B cell (primary cell): Measurements from ENCODE around the gene CTDSP2. TPM values are rescaled to one million over a fixed set of nuclear protein-coding genes. Genes with fewer than 3 reads are reported as not detected.
"Not testable (repeated sequence)": the region's sequence is repeated elsewhere in the genome, so short reads cannot be mapped to it uniquely, and the experiment has no call there.

Source experiments
- ATAC-seq: fragments of 200-7000 bp; cut with Tn5 transposase; one replicate; pipeline ENCODE4 v1.10.0; 2021; ENCODE audit warnings: low read depth, mild to moderate bottlenecking, moderate number of reproducible peaks, moderate library complexity
- CTCF ChIA-PET: fragments of 350-600 bp; sonication (Branson Sonifier 250); formaldehyde crosslinking; loops from one replicate; lab custom pipeline; 2021; ENCODE audit warnings: antibody characterized with exemption, inconsistent platforms; lab: Charles Lee
- POLR2A ChIA-PET: fragments of 350-600 bp; sonication (Branson Sonifier 250); formaldehyde crosslinking; loops from one replicate; lab custom pipeline; 2021; ENCODE audit warnings: antibody characterized with exemption; lab: Charles Lee
- DNase-seq: peaks from one replicate; pipeline ENCODE4 v3.0.0; 2013
- H2AFZ ChIP-seq: 2 replicates; pipeline ENCODE4 v1.6.1; 2012; ENCODE audit warnings: mild to moderate bottlenecking, low read depth, low read length; ENCODE audit not compliant: insufficient read depth, poor library complexity, severe bottlenecking
- H3K27ac ChIP-seq, 2 donors: 1 replicate in 1 of 2; 2 replicates in 1 of 2; pipeline ENCODE4 v1.5.1; 2012 to 2013; ENCODE audit warnings: low read length in 2 of 2, mild to moderate bottlenecking in 2 of 2, moderate library complexity in 1 of 2
- H3K27me3 ChIP-seq, 4 experiments: fragments of 200-600 bp in 1 of 4; sonication (generic) in 1 of 4; replicated peaks in 1 of 4; 1 replicate in 2 of 4; 2 replicates in 2 of 4; pipeline versions ENCODE4 v1.6.1 to v1.7.0; 2013 to 2016; ENCODE audit warnings: low read length in 3 of 4, mild to moderate bottlenecking in 2 of 4, mixed read lengths in 1 of 4, moderate library complexity in 1 of 4; ENCODE audit not compliant: insufficient read depth in 4 of 4, control insufficient read depth in 3 of 4; ENCODE audit errors: control extremely low read depth in 1 of 4
- H3K36me3 ChIP-seq, 2 experiments: replicated peaks in 1 of 2; 1 replicate in 1 of 2; 2 replicates in 1 of 2; pipeline versions ENCODE4 v1.6.1 to v1.7.1; 2013; ENCODE audit warnings: low read length in 1 of 2; ENCODE audit not compliant: insufficient read depth in 2 of 2, control insufficient read depth in 1 of 2; ENCODE audit errors: control extremely low read depth in 1 of 2, extremely low read depth in 1 of 2
- H3K4me1 ChIP-seq, 2 donors: fragments of 200-600 bp in 1 of 2; sonication (generic) in 1 of 2; 1 replicate in 1 of 2; 2 replicates in 1 of 2; pipeline versions ENCODE4 v1.5.1 to v1.6.1; 2013 to 2017; ENCODE audit warnings: low read length in 2 of 2; ENCODE audit not compliant: control insufficient read depth in 2 of 2, insufficient read depth in 2 of 2
- H3K4me2 ChIP-seq: replicated peaks from 2 replicates; pipeline ENCODE3; 2012; ENCODE audit warnings: mild to moderate bottlenecking, low read depth, low read length; ENCODE audit not compliant: poor library complexity, severe bottlenecking
- H3K4me3 ChIP-seq, 5 experiments: fragments of 200-600 bp in 1 of 5; sonication (generic) in 1 of 5; 1 replicate in 3 of 5; 2 replicates in 2 of 5; pipeline versions ENCODE4 v1.5.1 to v1.7.0; 2011 to 2016; ENCODE audit warnings: low read length in 4 of 5, mild to moderate bottlenecking in 4 of 5, low read depth in 2 of 5, control low read depth in 1 of 5, moderate library complexity in 1 of 5; ENCODE audit not compliant: insufficient read depth in 1 of 5; ENCODE audit errors: control extremely low read depth in 1 of 5, extremely low read depth in 1 of 5
- H3K79me2 ChIP-seq: fragments of 200-600 bp; sonication (generic); one replicate; pipeline ENCODE4 v1.6.0; 2016; ENCODE audit warnings: low read length; ENCODE audit not compliant: control insufficient read depth, insufficient read depth
- H3K9ac ChIP-seq: fragments of 200-600 bp; sonication (generic); 2 replicates; pipeline ENCODE4 v1.6.1; 2017; ENCODE audit warnings: mild to moderate bottlenecking, low read length, moderate library complexity
- H3K9me3 ChIP-seq, 3 donors: one replicate each; pipeline versions ENCODE4 v1.6.1 to v1.7.1; 2013; ENCODE audit warnings: low read length in 2 of 3; ENCODE audit not compliant: control insufficient read depth in 2 of 3, insufficient read depth in 1 of 3; ENCODE audit errors: control extremely low read depth in 1 of 3
- H4K20me1 ChIP-seq: 2 replicates; pipeline ENCODE4 v1.6.0; 2012; ENCODE audit warnings: mild to moderate bottlenecking, low read length; ENCODE audit not compliant: insufficient read depth, control insufficient read depth, poor library complexity, severe bottlenecking
- H3K27ac Mint-ChIP-seq: one replicate; pipeline ENCODE4 v1.8.0; 2021; ENCODE audit warnings: mixed read lengths
- H3K27me3 Mint-ChIP-seq: one replicate; pipeline ENCODE4 v1.8.0; 2021; ENCODE audit warnings: mixed read lengths
- H3K4me1 Mint-ChIP-seq: one replicate; pipeline ENCODE4 v1.8.0; 2021; ENCODE audit warnings: mixed read lengths
- H3K4me3 Mint-ChIP-seq: one replicate; pipeline ENCODE4 v1.8.0; 2021; ENCODE audit warnings: mixed read lengths
- H3K9me3 Mint-ChIP-seq: one replicate; pipeline ENCODE4 v1.8.0; 2022; ENCODE audit warnings: mixed read lengths; ENCODE audit not compliant: insufficient read depth
- CTCF ChIP-seq: fragments of 200-600 bp; IDR thresholded peaks from one replicate; pipeline ENCODE4 v1.8.0; 2022; ENCODE audit warnings: antibody characterized with exemption, mild to moderate bottlenecking
- EZH2 ChIP-seq: IDR thresholded peaks from 2 replicates; pipeline ENCODE4 v1.6.1; 2012; ENCODE audit warnings: borderline replicate concordance, low read depth, mild to moderate bottlenecking, moderate library complexity, low read length; ENCODE audit not compliant: insufficient read depth, poor library complexity, severe bottlenecking
- WGBS: methylation state at CpG from one replicate; pipeline ENCODE4 v1.1.5; 2013; ENCODE audit warnings: missing lambda C conversion rate; ENCODE audit not compliant: insufficient coverage; 5-methylcytosine and 5-hydroxymethylcytosine counted together
- intact Hi-C: fragments of 100-400 bp; cut with micrococcal nuclease; formaldehyde crosslinking; loops from one replicate; pipeline ENCODE4 v1.10.0; 2022
- polyA plus RNA-seq: library from polyadenylated mRNA; depleted of rRNA; stranded (reverse); fragments of >200 nt; gene quantifications from 2 replicates; pipeline ENCODE4 v1.2.3, GENCODE V29; 2012
- total RNA-seq, 2 donors: library from RNA; stranded (reverse); fragments of 120-200 nt in 1 of 2; gene quantifications; 1 replicate in 1 of 2; 2 replicates in 1 of 2; pipeline versions ENCODE4 v1.2.3 to v1.2.4, GENCODE V29; 2013 to 2022

Gene CTDSP2
- total and polyA plus RNA-seq, 2 donors (not counting 1 experiment from before 2014, with no cell fraction given), result 99.1 to 209 TPM

GRCh38 chr12:57821474-57822214, 24.9 kb downstream of the CTDSP2 start:
- Histone ChIP-seq H2AFZ (no peak overlapping the region), H4K20me1 (peaks cover 45% of the 10 kb centered on the region), H3K4me2 (no peak overlapping the region), H3K27me3 (no peaks in the 10 kb centered on the region), H3K4me1 (no peaks in the 10 kb centered on the region), H3K36me3 (peaks cover 0 to 57% of the 10 kb centered on the region in 2 experiments), H3K9me3 (no peaks in the 10 kb centered on the region), H3K27ac (no peak overlapping the region), H3K4me3 (no peak overlapping the region), H3K9ac (no peak overlapping the region), H3K79me2 (peaks cover 7% of the 10 kb centered on the region)
- Mint-ChIP-seq H3K9me3 (no peaks in the 10 kb centered on the region), H3K4me3 (no peak overlapping the region), H3K27me3 (no peaks in the 10 kb centered on the region), H3K4me1 (no peaks in the 10 kb centered on the region), H3K27ac (no peak overlapping the region)
- no peak for ATAC-seq
- POLR2A ChIA-PET, result interaction anchor here (0.6 kb wide), 2 partner anchors 16 to 74 kb away, joined by 3 to 4 read pairs; no protein-coding TSS in a partner anchor
- intact Hi-C loops, result no loop called here
- DNase-seq, result no peak
- TF ChIP-seq EZH2 (no peak), CTCF (no peak)
- CTCF ChIA-PET, result no interaction called here
- 94% methylated on average over 4 of the region's 10 CpGs for WGBS

- intact Hi-C loops, ATAC-seq, H3K4me1 ChIP-seq, H3K79me2 ChIP-seq, H3K27me3 ChIP-seq, H3K4me3 Mint-ChIP-seq, H3K4me3 ChIP-seq, H3K27me3 Mint-ChIP-seq, H3K27ac Mint-ChIP-seq, H3K4me2 ChIP-seq, H2AFZ ChIP-seq, H3K4me1 Mint-ChIP-seq, H3K9me3 ChIP-seq, H3K9me3 Mint-ChIP-seq, DNase-seq, CTCF ChIA-PET, H3K9ac ChIP-seq, H3K27ac ChIP-seq: not testable (repeated sequence)
- POLR2A ChIA-PET, result interaction anchor here (0.6 kb wide), 1 partner anchor 73 kb away, joined by 3 read pairs; no protein-coding TSS in a partner anchor
- peaks cover 39% of the 10 kb centered on the region for H4K20me1 ChIP-seq
- peaks cover 0 to 51% of the 10 kb centered on the region in 2 experiments for H3K36me3 ChIP-seq
- 100% methylated on average over 2 of the region's 5 CpGs for WGBS
Measured at GRCh38 chr12:57821015-57821414, 25.5 kb downstream of the CTDSP2 start.

- ATAC-seq, H3K9me3 ChIP-seq, H3K27ac Mint-ChIP-seq, H3K4me3 Mint-ChIP-seq, H3K9ac ChIP-seq, POLR2A ChIA-PET, H3K9me3 Mint-ChIP-seq, H3K4me1 ChIP-seq, H3K27me3 Mint-ChIP-seq, H3K4me3 ChIP-seq, DNase-seq, H3K79me2 ChIP-seq, H3K4me2 ChIP-seq, H3K4me1 Mint-ChIP-seq, intact Hi-C loops, H3K27ac ChIP-seq, H2AFZ ChIP-seq, H3K27me3 ChIP-seq: not testable (repeated sequence)
- CTCF ChIA-PET, result interaction anchor here (1.1 kb wide), 1 partner anchor 12 kb away, joined by 4 read pairs; no protein-coding TSS in a partner anchor
- 94% methylated on average over 6 of the region's 8 CpGs for WGBS
- H3K36me3 ChIP-seq, result peaks cover 0 to 42% of the 10 kb centered on the region in 2 experiments
- H4K20me1 ChIP-seq, result peaks cover 31% of the 10 kb centered on the region
Measured at GRCh38 chr12:57820119-57820518, 26.4 kb downstream of the CTDSP2 start.
